ENCODE data around the gene PLA2G2D.

- TF ChIP-seq CTCF (IDR thresholded peaks at IDR 0.05; ENCODE audit: insufficient read depth, low read length) (no peak), REST (IDR thresholded peaks at IDR 0.05; ENCODE audit: insufficient replicate concordance, low read depth) (no peak), POLR2AphosphoS5 (IDR thresholded peaks at IDR 0.05; ENCODE audit: low read depth) (no peak)
Measured at GRCh38 chr1:20119347-20119746, at the start of gene PLA2G2D.

Data from HL-60 (cell line).